Right lobe of liver (tissue), 6 donors: Measurements from ENCODE around the gene USP11. TPM values are rescaled to one million over a fixed set of nuclear protein-coding genes. Genes with fewer than 3 reads are reported as not detected.

Source experiments
- ATAC-seq, 4 donors: fragments of 200-7000 bp; cut with Tn5 transposase; one replicate each; pipeline ENCODE4 v1.9.1; 2020; ENCODE audit warnings: mild to moderate bottlenecking in 4 of 4, moderate library complexity in 4 of 4
- DNase-seq, 3 donors: peaks; one replicate each; pipeline ENCODE4 v3.0.0-alpha.2; 2020
- H3K27ac ChIP-seq, 3 donors: fragments of 200-600 bp; one replicate each; pipeline ENCODE4 v1.8.0; 2022
- H3K27me3 ChIP-seq, 2 donors: fragments of 200-600 bp; one replicate each; pipeline ENCODE4 v1.8.0; 2022
- H3K36me3 ChIP-seq, 4 donors: fragments of 200-600 bp; sonication (generic) in 1 of 4; one replicate each; pipeline versions ENCODE4 v1.5.1 to v1.8.0; 2017 to 2022; ENCODE audit warnings: control low read depth in 1 of 4
- H3K4me1 ChIP-seq, 4 donors: fragments of 200-600 bp; sonication (generic) in 1 of 4; one replicate each; pipeline versions ENCODE4 v1.5.1 to v1.8.0; 2017 to 2022; ENCODE audit warnings: control low read depth in 1 of 4
- H3K4me3 ChIP-seq, 3 donors: fragments of 200-600 bp; one replicate each; pipeline ENCODE4 v1.8.0; 2022
- H3K9me3 ChIP-seq, 4 donors: fragments of 200-600 bp; sonication (generic) in 1 of 4; one replicate each; pipeline versions ENCODE4 v1.5.1 to v1.8.0; 2017 to 2022; ENCODE audit warnings: control low read depth in 1 of 4
- CTCF ChIP-seq, 4 donors: fragments of 200-600 bp in 3 of 4; fragments of 450-650 bp in 1 of 4; IDR thresholded peaks; one replicate each; pipeline versions ENCODE4 v1.5.1 to v1.8.0; 2016 to 2022; ENCODE audit warnings: antibody characterized with exemption in 4 of 4, mild to moderate bottlenecking in 2 of 4
- POLR2A ChIP-seq: fragments of 450-650 bp; IDR thresholded peaks from one replicate; pipeline ENCODE4 v1.6.1; 2017; ENCODE audit warnings: antibody characterized with exemption, mild to moderate bottlenecking
- WGBS: methylation state at CpG from one replicate; pipeline ENCODE4 v1.1.6; 2018; ENCODE audit warnings: low coverage, low lambda C conversion rate; ENCODE audit not compliant: insufficient coverage; ENCODE audit errors: missing lambda C conversion rate; 5-methylcytosine and 5-hydroxymethylcytosine counted together
- intact Hi-C, 2 donors: fragments of 100-400 bp; cut with DNase I; formaldehyde crosslinking; loops; one replicate each; pipeline versions ENCODE4 v1.11.2 to v1.14.1; 2022
- total RNA-seq, 6 experiments: library from RNA; depleted of rRNA in 2 of 6; stranded (reverse); fragments of >200 nt in 2 of 6; fragmentation: NEBNext Ultra II Directional in 3 of 6; extraction: Animal tissue kit (Norgen Biotek cat#: 25700) in 3 of 6; gene quantifications; one replicate each; pipeline versions ENCODE4 v1.1.0 to v1.2.4, GENCODE V29; 2016 to 2023
- donor health status: DM: no; HTN: yes; CAD: no.
- donor health status: DM: no; HTN: no; CAD: no.
- donor health status: DM: no; HTN: no; CAD: no.
- donor health status: DM: no; HTN: yes; CAD: no.
- donor health status: DM: no; HTN: yes; CAD: no.

The USP11 gene
- total RNA-seq, 6 experiments from 2014 or later, result 7.1 to 14.7 (median 11.4) TPM

DNA sequence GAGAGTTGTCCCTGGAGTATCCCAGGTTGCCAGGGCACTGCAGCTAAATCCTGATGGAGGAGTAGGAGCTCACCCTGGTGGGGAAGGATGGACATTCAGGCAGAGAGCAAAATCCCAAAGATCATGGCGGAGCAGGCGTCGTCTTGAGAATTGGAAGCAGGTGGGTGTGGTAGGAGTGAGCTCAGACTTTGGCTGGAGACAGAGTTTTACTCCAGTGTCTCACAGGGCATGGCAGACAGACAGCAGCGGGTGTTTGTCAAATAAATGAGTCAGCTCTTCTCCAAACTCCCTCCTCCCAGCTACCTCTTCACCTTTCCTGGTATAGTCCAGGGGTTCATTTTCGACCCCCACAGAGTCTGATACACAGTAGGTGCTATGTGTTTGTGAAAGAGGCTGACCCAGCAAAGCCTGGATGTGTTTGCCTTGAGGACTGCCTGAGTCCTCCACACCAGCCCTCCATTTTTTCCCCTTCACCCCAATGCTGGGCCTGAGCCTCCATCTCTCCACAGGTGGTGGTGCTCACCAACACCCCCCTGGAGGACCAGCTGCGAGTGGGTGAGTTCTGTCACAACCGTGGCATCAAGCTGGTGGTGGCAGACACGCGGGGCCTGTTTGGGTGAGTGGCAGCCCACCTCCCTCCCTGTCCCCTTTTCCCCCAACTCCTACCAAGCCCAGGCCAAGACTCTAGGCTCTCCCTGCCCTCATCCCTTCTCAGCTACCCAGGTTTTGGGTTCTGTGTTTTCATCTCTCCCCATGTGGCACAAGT is 32.2 kb upstream of the USP11 start:
- TF ChIP-seq CTCF (IDR thresholded peaks at IDR 0.05) (peak in 2 of 4 donors; percentile 8 to 15), POLR2A (no peak)
- WGBS, result no CpG with 5 or more reads among the region's 9 CpGs
- no peaks in the 10 kb centered on the region for H3K27me3 ChIP-seq
- H3K4me1 ChIP-seq, result peaks cover 0 to 28% (median 0%) of the 10 kb centered on the region in 4 donors
- no peak overlapping the region for H3K4me3 ChIP-seq
- intact Hi-C loops, result no loop called here
- peaks cover 9 to 72% (median 41%) of the 10 kb centered on the region in 4 donors for H3K36me3 ChIP-seq
- ATAC-seq, result peak; percentile 41 to 85 (median 70)
- DNase-seq, result no peak
- H3K9me3 ChIP-seq, result no peaks in the 10 kb centered on the region
- H3K27ac ChIP-seq, result peak overlapping the region in 1 of 3 donors; percentile 50

- H3K36me3 ChIP-seq, result peaks cover 9 to 81% (median 45%) of the 10 kb centered on the region in 4 donors
- intact Hi-C loops, result no loop called here
- DNase-seq, result no peak
- H3K27me3 ChIP-seq, result no peaks in the 10 kb centered on the region
- TF ChIP-seq CTCF (IDR thresholded peaks at IDR 0.05), result no peak
- no peak for TF ChIP-seq POLR2A
- no peak for ATAC-seq
- H3K4me3 ChIP-seq, result no peak overlapping the region
- no peak overlapping the region for H3K27ac ChIP-seq
- H3K4me1 ChIP-seq, result peaks cover 0 to 19% (median 0%) of the 10 kb centered on the region in 4 donors
- no peaks in the 10 kb centered on the region for H3K9me3 ChIP-seq
- WGBS, result 62% methylated on average over 4 of the region's 9 CpGs
These were observed 31.4 kb upstream of the USP11 start for GRCh38 chrX:47201345-47201944.

DNA sequence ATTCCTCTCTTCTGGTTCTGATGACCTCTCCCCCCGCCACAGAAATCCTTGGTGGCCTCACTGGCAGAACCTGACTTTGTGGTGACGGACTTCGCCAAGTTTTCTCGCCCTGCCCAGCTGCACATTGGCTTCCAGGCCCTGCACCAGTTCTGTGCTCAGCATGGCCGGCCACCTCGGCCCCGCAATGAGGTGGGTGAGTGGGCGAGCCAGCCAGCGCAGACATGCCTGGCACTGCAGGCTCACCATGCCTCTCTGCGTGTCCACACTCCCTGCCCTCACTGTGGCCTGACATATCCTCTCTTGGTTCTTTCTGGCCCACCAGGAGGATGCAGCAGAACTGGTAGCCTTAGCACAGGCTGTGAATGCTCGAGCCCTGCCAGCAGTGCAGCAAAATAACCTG is 30.5 kb upstream of the USP11 start:
- Histone ChIP-seq H3K9me3 (no peaks in the 10 kb centered on the region), H3K4me3 (no peak overlapping the region), H3K27ac (no peak overlapping the region), H3K4me1 (peaks cover 0 to 10% (median 0%) of the 10 kb centered on the region in 4 donors), H3K36me3 (peaks cover 9 to 88% (median 51%) of the 10 kb centered on the region in 4 donors), H3K27me3 (no peaks in the 10 kb centered on the region)
- WGBS, result 93% methylated on average over 5 of the region's 11 CpGs
- no peak for TF ChIP-seq POLR2A
- no peak for TF ChIP-seq CTCF (IDR thresholded peaks at IDR 0.05)
- ATAC-seq (no peak), DNase-seq (no peak)
- intact Hi-C loops, result no loop called here

DNA sequence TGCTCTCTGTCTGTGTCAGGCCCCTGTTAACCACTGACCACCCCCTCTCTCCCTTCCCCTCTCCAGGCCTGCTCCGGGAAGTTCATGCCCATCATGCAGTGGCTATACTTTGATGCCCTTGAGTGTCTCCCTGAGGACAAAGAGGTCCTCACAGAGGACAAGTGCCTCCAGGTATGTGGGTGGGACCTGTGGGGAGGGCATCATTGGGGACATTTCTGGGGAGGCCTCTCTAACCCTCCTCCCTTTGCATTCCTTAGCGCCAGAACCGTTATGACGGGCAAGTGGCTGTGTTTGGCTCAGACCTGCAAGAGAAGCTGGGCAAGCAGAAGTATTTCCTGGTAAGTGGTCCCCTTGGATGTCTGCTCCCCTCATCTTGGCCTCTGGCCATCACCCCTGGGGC is 29.9 kb upstream of the USP11 start:
- peaks cover 0 to 10% (median 0%) of the 10 kb centered on the region in 4 donors for H3K4me1 ChIP-seq

GRCh38 chrX:47204970-47205369 is 27.8 kb upstream of the USP11 start:
- Histone ChIP-seq H3K27me3 (no peaks in the 10 kb centered on the region), H3K27ac (no peak overlapping the region), H3K4me3 (no peak overlapping the region), H3K36me3 (peaks cover 9 to 94% (median 51%) of the 10 kb centered on the region in 4 donors), H3K4me1 (peaks cover 0 to 9% (median 0%) of the 10 kb centered on the region in 4 donors), H3K9me3 (no peaks in the 10 kb centered on the region)
- TF ChIP-seq CTCF (IDR thresholded peaks at IDR 0.05) (no peak), POLR2A (no peak)
- intact Hi-C loops, result no loop called here
- DNase-seq, result peak in 1 of 3 donors; percentile 15
- no peak for ATAC-seq
- 77% methylated on average over 3 of the region's 5 CpGs for WGBS

More for the DNA sequence above, 29.9 kb upstream of the USP11 start:
- TF ChIP-seq POLR2A, result no peak
- 75% methylated on average over 4 of the region's 4 CpGs for WGBS
- ATAC-seq (no peak), DNase-seq (no peak)
- H3K27me3 ChIP-seq, result no peaks in the 10 kb centered on the region
- H3K36me3 ChIP-seq, result peaks cover 9 to 94% (median 54%) of the 10 kb centered on the region in 4 donors
- intact Hi-C loops, result no loop called here
- H3K27ac ChIP-seq, result no peak overlapping the region
- H3K9me3 ChIP-seq, result no peaks in the 10 kb centered on the region
- no peak overlapping the region for H3K4me3 ChIP-seq
